GM21390 (cell line): ENCODE data around the gene ASXL2.
A peak's percentile ranks its signal among the peaks of the same experiment; 100 is the strongest.
"Not testable (repeated sequence)": the region's sequence is repeated elsewhere in the genome, so short reads cannot be mapped to it uniquely, and the experiment has no call there.

Experiments
- ATAC-seq: cut with Tn5 transposase; IDR thresholded peaks from one replicate; pipeline ENCODE4 v1.9.1; 2021; ENCODE audit not compliant: unreplicated experiment

ASXL2 gene

DNA sequence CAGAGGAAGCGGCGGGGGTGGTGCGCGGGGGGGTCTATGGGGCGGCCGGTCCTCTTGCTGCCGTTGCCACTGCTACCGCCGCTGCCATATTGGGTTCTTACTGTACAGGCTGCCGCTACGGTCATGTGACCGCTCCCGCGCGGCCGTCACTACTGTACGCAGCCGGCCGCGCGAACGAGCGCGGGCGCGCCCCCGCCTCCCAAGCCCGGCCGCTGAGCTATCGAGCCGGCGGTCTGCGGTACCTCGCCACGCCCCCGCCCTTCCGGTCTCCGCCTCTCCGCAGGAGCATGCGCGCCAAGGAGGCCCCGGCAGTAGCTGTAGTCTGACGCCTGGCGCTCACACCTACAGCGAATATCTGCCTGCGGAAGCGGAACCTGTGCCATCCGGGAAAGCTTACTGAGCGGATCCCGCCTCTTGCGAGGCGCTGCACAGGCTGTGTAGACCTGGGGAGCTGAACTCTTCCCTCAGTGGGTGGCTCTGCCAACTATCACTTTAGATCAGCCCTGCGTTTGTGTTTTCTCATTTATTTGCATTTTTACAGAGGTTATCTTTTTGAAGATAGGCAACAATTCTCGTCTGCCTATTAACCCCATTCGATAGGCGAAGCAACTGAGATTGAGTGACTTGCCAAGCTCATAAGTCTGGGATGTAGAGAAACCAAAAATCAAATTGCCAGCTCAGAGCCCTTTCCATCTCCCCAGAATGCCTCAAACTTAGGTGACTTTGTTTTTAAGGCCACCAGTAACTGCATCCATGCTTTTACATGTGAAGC, at the start of gene ASXL2:
ASXL2 (minus strand) TSS at position 127 of the 772 bp plus-strand sequence. CDS start 265 bp downstream, outside the sequence.
- ATAC-seq = peak; percentile 89

DNA sequence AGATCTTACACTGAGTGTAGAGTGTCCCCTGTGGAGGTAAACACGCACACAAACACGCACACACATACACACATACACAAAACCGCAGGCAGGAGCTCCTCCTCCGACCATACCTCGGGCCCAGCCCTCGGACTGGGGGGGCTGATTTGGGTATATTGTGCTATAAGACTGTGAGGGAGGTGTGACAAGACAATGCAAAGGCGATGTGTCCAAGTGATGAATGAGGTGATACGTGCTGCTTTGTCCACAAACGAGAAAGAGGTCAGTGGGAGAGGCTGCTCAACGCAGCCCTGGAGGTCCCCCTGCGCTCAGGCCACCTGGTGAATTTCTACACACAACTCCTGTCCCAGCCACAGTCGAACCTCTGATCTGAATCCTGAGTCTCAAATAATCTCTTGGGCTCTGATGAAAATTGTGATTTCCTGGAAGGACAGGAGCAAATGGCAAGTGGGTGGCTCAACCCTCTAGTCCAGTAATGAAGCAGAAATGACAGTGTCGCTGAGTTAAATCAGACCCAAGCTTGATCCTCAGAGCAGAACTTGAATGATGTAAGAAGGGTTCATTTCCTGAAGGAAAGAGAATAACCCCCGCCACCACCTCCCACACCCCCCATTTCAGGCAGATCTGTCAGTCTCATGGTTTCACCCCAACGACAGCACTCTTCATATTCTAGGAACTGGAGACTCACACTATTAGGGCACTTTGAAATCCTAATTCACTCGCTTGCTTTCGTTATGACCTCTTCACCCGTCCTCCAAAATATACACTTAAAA, 48.9 kb upstream of the ASXL2 start:
- no peak for ATAC-seq

DNA sequence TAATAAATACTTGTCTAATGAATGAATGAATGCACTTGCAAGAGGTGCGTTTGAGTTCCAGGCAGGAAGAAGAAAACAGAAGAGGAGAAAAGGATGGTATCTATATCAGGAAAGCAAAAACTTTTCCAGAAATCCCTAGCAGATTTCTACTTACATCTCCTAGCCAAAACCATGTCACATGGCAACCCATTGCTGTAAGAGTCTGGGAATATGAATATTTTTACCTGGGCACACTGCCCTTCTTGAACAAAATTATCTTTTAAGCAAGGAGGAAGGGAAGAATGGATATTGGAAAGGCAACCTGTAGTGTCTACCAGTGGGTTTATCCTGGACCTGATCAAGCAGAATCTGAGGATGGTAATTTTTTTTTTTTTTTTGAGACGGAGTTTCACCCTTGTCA, 44.2 kb upstream of the ASXL2 start:
- no peak for ATAC-seq

DNA sequence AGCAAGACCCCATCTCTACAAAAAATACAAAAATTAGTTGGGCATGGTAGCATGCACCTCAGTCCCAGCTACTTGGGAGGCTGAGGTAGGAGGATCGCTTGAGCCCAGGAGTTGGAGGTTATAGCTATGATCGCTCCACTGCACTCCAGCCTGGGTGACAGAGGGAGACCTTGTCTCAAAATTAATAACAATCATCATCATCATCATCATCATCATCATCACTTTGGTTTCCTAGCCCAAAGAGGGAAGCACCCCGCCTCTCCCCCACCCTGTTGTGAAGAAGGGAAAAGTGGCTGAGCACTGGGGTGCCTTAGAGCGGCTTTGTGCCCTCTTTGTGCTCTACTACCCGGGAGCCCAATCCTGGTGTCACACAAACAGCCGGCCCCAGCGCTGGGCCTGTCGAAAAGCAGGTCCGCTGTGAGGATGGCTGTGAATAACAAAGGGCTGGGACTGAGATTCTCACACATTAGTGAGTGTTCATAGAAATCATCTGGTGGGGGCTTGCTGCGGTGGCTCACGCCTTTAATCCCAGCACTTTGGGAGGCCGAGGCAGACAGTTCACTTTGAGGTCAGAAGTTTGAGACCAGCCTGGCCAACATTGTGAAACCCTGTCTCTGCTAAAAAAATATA, 42.6 kb upstream of the ASXL2 start:
- ATAC-seq = no peak

DNA sequence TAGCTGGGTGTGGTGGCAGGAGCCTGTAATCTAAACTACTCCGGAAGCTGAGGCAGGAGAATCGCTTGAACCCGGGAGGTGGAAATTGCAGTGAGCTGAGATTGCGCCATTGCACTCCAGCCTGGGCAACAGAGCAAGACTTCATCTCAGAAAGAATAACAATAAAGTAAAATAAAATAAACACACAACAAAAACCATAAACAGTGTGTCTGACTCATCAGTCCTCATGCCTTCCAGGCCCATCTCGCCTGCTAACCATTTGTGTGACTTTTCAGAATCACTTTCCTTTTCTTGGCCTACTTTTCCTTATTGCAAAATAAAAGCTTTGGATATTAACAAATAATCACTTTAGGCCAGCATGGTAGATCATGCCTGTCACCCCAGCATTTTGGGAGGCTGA, 42.0 kb upstream of the ASXL2 start:
- no peak for ATAC-seq

DNA sequence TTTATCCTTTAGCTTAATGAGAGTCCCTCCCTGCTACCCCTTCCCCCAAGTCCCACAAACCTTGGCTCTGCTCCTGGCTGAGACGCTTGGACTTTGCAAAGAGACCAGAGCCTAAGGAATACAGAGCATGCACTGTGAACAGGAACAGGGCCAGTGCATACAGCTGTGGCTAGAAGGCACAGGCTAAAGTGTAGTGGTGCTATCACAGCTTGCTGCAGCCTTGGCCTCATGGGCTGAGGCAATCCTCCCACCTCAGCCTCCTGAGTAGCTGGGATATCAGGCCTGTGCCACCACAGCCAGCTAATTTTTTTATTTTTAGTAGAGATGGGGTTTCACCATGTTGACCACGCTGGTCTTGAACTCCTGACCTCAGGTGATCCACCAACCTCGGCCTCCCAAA, 39.5 kb upstream of the ASXL2 start:
- ATAC-seq = no peak

DNA sequence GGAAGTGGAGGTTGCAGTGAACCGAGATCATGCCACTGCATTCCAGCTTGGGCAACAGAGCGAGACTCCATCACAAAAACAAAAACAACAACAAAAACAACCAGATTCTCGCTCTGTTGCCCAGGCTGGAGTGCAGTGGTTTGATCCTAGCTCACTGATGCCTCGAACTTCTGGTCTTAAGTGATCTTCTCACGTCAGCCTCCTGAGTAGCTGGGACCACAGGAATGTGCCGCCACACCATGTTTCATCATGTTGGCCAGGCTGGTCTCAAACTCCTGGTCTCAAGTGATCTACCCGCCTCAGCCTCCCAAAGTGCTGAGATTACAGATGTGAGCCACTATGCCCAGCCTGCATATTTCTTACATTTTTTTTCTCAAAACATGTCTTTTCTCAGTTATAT, 39.1 kb upstream of the ASXL2 start:
- ATAC-seq = not testable (repeated sequence)

DNA sequence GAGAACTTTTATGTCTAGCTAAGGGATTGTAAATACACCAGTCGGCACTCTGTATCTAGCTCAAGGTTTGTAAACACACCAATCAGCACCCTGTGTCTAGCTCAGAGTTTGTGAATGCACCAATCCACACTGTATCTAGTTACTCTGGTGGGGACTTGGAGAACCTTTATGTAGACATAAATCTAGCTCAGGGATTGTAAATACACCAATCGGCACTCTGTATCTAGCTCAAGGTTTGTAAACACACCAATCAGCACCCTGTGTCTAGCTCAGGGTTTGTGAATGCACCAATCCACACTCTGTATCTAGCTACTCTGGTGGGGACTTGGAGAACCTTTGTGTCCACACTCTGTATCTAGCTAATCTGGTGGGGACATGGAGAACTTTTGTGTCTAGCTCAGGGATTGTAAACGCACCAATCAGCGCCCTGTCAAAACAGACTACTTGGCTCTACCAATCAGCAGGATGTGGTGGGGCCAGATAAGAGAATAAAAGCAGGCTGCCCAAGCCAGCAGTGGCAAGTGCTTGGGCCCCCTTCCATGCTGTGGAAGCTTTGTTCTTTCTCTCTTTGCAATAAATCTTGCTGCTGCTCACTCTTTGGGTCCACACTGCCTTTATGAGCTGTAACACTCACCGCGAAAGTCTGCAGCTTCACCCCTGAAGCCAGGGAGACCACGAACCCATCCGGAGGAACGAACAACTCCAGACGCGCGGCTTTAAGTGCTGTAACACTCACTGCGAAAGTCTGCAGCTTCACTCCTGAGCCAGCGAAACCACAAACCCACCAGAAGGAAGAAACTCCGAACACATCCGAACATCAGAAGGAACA, 37.9 kb upstream of the ASXL2 start:
- ATAC-seq = not testable (repeated sequence)

DNA sequence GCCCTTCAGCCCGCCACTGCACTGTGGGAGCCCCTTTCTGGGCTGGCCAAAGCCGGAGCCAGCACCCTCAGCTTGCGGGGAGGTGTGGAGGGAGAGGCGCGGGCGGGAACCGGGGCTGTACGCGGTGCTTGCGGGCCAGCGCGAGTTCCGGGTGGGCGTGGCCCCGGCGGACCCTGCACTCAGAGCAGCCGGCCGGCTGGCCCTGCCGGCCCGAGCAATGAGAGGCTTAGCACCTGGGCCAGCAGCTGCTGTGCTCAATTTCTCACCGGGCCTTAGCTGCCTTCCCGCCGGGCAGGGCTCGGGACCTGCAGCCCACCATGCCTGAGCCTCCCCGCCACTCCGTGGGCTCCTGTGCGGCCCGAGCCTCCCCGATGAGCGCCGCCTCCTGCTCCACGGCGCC, 37.1 kb upstream of the ASXL2 start:
- ATAC-seq = not testable (repeated sequence)

DNA sequence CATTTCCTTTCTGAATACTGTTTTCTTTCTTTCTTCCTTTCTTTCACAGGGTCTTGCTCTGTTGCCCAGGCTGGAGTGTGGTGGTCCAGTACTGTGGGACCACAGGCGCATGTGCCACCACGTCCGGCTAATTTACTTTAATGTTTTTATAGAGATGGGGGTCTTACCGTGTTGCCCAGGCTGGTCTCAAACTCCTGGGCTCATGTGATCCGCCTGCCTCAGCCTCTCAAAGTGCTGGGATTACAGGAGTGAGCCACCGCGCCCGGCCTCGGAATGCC, 35.3 kb upstream of the ASXL2 start:
- ATAC-seq = not testable (repeated sequence)

DNA sequence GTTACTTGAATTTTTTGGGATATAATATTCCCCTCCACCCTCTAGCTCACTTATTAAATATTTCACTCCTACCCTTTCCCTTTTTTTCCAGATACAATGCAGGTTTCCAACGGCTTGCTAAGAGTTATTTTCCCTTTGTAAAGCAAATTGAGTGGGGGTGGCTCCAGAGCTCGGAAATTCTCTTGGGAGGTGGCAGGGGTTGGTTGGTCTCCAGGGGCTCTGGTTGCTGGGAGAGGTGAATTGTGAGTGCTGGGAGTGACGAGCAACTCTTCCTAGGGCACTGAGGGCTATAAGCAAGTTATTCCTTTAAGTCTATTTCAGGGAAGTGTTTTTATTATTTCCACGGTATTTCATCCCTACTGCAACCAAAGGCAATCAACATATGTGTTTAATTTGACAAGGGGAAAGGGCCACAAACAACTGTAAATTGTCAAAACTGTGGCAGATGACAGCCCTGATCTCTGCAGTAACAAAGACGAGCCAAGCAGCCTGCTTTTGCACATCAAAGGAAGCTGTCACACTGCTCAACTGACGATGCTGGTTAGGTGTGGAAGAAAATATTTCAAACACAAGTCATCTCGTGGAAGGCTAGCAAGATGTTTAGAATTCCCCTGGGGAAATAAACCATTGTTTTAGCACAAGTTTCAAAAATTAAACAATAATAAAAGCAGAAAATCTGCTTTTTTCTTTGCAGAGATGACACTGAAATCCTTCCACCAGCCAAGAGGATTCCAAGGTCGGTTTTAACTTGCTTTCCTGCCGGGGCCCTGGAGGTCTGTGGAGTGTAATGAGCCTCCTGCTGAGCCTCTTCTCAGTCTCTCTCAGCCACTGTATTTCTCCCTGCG, 34.8 kb upstream of the ASXL2 start:
- ATAC-seq = no peak

DNA sequence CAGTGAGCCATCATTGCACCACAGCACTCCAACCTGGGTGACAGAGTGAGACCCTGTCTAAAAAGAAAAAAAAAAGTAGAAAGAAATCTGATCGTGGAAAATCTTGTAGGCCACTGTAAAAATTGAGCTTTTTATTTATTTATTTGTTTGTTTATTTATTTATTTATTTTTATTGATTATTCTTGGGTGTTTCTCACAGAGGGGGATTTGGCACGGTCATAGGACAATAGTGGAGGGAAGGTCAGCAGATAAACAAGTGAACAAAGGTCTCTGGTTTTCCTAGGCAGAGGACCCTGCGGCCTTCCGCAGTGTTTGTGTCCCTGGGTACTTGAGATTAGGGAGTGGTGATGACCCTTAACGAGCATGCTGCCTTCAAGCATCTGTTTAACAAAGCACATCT, 31.3 kb upstream of the ASXL2 start:
- not testable (repeated sequence) for ATAC-seq

DNA sequence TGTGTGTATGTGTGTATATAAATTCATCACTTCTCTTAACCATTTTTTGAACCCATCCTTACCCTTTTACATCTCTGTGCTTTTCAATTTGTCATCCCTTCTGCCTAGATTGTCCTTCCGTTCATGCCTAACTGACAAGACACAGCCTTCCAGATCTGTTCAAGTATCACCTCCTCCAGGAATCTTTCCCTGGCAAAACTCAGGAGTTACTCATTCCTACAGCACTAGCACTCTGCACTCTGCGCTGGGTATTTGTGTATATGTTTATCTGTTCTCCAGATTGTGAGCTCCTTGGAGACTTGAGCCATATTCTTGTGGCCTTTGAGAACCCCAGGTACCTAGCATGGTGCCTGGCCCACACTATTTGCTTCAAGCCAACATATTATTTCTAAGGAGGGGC, 26.8 kb upstream of the ASXL2 start:
- no peak for ATAC-seq

DNA sequence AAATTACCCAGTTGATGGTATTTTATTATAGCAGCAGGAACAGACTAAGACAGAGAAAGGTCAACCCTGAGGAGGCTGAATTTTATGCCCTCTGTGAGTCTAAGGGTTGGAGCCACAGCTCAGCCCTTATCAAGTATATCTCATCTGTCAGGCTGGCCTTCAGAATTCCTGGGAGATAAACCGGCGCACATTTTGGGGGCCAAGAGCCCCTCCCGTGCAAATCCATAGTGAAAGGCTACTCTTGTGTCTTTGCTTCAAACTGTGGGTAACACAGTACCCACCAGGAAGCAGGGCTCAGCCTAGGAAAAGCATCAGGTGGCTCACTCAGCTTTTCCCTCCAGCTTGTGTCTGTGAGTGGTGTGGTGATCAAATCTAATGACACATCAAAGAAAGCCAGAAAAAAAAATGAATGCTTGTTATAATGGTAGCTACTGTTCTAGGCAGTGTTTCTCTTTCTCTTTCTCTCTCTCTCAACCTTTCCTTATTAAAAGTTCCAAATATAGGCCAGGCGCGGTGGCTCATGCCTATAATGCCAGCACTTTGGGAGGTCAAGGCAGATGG, 25.0 kb upstream of the ASXL2 start:
- no peak for ATAC-seq

DNA sequence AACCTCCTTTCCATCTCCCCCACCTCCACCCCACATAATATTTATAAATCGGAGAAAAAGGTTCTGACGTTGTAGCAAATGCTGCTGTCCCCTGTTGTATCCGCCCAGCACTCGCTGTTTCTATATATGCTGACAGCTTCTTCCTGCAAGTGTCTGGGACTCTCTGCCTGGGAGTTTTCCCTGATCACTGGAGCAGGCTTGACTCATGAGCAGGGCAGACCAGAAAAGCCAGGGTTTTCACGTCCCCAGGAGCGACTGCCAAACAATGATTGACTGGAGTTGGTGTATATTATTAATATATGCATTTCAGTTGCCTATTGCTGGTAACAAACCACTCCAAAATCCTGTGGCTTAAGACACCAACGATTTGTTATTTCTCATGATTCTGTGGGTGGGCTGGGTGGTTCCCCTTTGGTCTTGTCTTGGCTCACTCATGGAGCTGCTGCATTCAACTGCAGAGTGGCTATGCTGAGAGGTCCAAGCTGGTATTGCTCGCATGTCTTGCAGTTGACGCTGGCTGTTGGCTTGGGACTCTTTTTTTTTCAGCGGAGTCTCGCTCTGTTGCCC, 21.2 kb upstream of the ASXL2 start:
- no peak for ATAC-seq

DNA sequence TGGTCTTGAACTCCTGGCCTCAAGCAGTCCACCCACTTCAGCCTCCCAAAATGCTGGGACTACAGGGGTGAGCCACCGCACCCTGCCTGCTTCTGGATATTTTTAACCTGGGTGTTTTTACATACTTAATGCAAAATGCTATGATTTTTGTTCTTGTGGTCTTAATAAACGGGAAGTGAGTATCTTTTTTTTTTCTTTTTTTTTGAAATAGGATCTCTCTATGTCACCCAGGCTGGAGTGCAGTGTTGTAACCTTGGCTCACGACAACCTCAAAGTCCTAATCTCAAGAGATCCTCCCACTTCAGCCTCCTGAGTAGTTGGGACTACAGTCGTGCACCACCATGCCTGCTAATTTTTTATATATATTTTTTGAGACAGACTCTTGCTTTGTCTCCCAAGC, 19.2 kb upstream of the ASXL2 start:
- no peak for ATAC-seq

DNA sequence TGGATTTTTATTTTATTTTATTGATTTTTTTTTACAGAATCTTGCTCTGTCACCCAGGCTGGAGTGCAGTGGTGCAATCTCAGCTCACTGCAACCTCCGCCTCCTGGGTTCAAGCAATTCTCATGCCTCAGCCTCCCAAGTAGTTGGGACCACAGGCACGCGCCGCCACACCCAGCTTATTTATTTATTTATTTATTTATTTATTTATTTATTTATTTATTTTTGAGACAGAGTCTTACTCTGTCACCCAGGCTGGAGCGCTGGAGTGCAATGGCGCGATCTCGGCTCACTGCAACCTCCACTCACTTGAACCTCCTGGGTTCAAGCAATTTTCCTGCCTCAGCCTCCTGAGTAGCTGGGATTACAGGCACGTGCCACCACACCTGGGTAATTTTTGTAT, 18.0 kb upstream of the ASXL2 start:
- ATAC-seq = not testable (repeated sequence)

DNA sequence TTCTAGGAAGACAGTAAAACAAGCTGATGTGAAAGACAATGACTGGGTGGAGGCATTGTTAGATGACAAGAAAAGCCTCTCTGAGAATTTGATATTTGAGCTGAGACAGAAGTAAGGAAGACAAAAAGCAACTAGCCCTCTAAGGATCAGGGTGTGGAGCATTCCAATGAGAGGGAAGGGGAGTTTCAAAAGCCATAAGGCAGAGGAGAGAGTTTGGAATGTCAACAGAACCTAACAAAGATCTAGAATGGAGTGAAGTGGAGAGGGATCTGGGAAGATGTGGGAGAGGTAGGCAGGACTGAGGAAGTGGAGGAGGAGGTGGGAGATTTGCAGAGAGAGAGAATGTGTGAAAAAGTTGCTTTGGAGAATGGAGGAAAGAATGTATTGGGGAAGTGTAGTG, 17.3 kb upstream of the ASXL2 start:
- ATAC-seq = no peak

DNA sequence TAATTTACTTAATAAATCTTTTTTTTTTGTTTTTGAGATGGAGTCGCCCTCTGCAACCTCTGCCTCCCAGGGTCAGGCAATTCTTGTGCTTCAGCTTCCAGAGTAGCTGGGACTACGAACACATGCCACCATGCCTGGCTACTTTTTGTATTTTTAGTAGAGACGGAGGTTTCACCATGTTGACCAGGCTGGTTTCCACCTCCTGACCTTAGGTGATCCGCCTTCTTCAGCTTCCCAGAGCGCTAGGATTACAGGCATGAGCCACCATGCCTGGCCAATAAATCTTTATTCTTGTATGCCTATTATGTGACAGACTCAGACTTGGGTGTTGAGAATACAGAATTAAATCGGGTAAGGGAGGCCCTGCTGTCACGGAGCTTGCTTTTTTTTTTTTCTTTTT, 16.7 kb upstream of the ASXL2 start:
- ATAC-seq = no peak
